GM12892 (cell line): ENCODE data around the gene RASL11B.

ENCODE experiments used
- DNase-seq: peaks from one replicate; pipeline ENCODE4 v3.0.0; 2011; ENCODE audit not compliant: insufficient read length
- FAIRE-seq: peaks from 2 replicates; lab custom pipeline; 2011; peaks lifted over from hg19 to GRCh38; lab: Jason Lieb, UNC
- POLR2A ChIP-seq: IDR thresholded peaks from 2 replicates; pipeline ENCODE4 v1.6.1; 2011; ENCODE audit warnings: low read depth, low read length, control low read depth
- POLR2AphosphoS5 ChIP-seq: IDR thresholded peaks from 2 replicates; pipeline ENCODE4 v1.6.1; 2011; ENCODE audit warnings: low read depth, low read length, control low read depth
- TAF1 ChIP-seq: IDR thresholded peaks from 2 replicates; pipeline ENCODE4 v1.6.1; 2011; ENCODE audit warnings: low read depth, mild to moderate bottlenecking, control low read depth, low read length, borderline replicate concordance

RASL11B gene

DNA sequence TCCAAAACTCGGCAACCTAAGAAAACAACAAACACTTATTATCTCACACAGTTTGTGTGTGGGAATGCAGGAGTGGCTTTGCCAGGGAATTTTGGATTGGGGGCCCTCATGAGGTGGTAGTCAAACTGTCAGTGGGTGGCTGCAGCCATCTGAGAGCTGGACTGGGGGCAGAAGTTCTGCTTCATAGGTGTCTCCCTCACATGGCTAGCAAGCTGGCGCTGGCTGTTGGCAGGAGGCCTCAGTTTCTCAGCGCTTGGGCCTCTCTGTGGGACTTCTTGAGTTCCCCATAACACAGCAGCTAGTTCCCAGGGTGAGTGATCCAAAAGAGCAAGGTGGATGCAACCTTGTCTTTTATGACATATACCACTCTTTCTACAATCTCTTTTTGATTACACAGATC, 26.0 kb upstream of the RASL11B start:
- TF ChIP-seq TAF1 (no peak), POLR2A (no peak), POLR2AphosphoS5 (no peak)
- DNase-seq (no peak), FAIRE-seq (no peak)

DNA sequence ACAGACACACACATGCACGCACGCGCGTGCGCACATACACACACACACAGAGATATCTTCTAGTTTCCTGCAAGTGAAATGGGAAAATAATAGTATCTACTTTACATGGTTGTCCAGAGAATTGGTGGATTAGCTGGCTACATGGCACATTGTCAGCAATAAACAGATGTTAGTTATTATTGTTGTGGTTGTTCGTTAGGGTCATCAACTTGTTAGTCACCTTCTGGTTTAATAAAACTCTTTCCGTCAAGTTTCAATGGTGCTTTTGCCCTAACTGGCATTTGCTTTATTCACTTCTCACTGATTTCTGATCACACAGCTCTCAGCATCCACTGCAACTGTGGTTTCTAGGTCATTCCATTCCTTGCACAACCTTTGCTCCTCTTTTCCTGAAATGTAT, 25.4 kb upstream of the RASL11B start:
- FAIRE-seq (no peak), DNase-seq (no peak)
- TF ChIP-seq POLR2A: no peak

DNA sequence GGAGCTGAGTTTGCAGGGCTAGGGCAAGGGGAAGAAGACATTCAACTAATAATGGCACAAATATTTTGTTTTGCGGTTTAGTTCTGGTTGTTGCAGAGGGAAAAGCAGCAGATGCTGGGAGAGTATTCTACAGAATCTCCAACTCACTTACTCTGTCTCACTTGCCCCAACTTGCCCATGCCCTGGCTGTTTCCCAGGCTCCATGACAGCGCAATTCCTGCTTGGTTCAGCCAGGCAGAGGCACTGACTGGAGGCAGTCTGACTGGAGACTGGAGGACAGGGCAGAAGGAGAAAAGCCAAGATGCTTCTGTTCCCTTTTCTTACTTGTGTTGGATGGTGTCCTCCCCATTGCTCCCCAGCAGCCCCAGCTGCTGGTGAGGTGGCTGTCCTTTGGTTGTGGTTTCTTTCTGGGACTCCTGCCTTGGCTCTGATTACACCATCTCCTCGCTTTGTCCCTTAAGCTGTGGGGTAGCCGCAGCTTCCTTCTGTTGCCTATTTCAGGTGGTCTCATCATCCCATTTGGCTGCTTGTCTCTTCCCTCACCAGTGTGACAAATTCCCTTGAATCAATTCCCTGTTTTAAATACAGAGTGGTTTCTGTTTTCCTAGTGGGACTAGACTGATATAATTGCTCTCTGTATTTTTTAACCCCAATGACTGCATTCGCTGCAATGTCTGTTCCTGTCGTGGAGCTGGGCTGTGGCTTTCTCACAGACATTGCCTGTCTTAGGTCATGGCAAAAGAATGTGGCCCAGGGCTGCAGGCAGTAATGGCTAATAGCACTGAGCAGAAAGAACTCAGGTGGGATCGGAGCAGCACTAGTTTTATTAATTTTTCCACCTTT, 24.2 kb upstream of the RASL11B start:
- no peak for TF ChIP-seq POLR2A
- no peak for TF ChIP-seq POLR2AphosphoS5
- no peak for TF ChIP-seq TAF1
- FAIRE-seq: no peak
- DNase-seq: no peak

DNA sequence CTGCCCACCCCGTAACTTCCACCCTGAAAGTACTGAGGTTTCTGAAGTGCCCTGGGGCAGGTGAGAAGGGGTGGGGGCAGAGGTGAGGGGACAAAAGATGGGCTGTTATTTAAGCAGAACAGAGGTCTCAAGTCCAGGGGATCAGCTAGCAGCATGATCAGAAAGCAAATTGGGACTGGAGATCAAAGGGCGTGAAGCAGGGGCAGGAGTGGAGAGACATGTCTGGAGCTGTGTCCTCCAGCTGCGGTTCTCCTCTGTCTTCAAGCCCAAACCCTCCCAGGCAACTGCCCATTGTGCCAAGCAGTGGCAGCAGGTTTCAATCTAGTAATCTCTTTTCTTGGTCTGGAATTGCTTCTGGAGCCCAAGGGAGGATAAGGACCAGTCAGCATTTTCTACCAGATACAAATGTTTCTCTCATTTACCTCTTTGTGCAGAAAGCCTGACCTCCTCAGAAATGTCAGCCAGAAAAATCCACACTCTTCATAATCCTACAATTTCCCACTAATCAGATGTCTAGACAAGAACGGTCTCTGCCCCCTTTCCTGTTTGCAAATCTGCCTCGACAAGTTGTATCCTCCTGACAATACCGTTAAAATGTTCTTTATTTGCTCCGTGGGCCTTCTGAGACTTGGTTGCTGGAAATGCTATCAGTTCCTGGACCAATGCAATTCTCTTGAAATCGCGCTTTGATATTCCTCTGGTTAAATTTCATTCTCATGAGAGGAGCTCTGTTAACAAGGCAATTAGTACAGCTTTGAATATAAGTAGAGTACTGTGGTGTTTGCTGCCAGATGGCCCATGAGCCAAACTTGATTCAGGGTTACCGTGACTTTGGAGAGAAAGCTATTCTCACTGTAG, 23.2 kb upstream of the RASL11B start:
- no peak for TF ChIP-seq TAF1
- TF ChIP-seq POLR2AphosphoS5: no peak
- TF ChIP-seq POLR2A: no peak
- FAIRE-seq (no peak), DNase-seq (no peak)

DNA sequence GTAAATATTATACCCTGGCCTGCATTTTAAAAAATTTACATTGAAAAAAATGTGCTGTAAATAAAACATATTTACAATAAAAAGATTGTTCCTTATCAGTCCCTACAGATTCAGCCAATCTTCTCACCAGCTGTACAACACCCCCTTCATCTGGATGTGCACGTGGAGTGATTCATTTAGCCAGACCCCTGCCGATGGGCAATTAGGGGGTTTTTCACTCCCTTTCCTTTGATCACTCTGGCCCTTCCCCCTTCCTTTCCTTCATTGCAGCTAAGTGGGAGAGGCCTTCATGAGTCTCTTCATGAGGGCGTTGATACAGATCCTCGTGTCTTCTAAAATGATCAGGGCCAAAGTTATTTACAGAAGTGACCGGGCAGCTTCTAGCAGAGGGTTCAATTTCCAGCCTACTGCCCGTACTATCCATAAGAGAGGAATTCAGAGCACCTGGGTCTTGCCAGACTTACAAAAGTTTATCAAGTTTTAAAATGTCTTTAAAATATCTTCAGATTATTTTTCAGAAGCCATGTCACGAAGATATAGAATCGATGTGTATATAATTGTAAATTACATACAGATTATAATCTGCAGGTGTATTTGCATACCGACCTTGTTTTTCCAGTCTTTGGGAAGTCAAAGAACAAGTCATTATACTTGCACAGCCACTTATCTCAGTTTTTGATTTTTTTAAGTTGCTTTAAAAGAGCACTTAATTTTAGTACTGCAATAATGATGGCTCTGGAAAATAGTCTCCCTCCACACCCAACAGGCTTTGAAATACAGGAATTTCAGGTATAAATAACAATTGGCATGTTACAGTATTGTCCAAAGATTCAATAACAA, 21.4 kb upstream of the RASL11B start:
- TF ChIP-seq POLR2A (no peak), TAF1 (no peak), POLR2AphosphoS5 (no peak)
- DNase-seq: no peak
- no peak for FAIRE-seq

DNA sequence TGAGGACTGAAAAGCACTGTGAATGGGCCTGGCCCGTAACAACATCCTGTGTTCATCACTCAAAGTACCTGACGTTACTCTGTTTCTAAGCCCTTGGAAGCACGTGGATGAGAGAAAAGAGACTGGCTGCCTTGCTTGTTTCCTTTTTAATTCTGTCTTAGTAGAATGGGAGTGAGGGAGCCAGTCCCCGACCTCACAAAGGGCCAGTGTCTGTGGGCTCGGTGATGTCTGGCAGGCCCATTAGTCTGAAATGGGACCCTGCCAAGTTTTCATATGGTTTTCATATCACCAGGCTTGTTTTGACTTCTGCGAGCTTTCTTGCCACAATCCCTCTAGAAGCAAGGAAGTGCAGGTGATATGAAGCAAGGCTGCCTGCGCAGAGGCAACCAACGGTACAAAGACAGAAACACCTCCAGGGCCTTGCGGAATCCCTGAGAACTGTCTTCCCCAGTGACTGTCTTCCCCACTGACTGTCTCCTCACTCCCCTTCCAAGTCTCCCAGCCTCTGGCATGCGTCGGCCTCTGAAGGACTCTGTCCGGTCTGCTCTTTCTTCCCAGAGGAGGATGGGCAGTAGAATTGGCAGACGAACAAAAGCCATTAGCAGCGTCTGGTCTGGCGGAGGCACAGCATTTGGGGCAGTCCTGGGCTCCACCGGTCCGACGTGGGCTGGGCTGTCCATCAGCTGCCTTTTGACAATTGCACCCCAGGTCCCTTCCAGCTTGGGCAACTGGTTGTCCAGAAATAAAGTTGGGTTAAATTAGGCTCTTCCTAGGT, 20.2 kb upstream of the RASL11B start:
- FAIRE-seq: no peak

DNA sequence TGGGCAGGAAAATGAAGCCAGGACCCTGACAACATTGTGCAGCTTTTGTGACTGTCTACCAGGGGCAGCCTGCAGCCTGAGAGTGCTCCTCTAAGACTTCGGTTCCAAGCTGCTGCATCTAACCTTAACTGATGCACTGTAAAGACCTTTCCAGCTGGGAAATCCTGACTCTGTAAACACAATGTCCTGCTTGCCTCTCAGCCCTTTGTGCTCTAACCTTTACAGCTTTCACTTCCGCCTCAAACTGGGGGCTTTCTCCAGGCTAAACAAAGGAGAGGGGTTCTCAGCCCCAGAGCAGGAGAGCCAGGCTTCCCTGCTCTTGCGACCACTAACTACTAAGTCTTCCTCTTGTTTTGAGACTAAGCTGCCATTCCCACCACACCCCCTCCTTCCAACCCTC, 19.3 kb upstream of the RASL11B start:
- no peak for FAIRE-seq
- no peak for DNase-seq
- TF ChIP-seq POLR2AphosphoS5: no peak
- no peak for TF ChIP-seq POLR2A
- no peak for TF ChIP-seq TAF1

More for the DNA sequence above, 20.2 kb upstream of the RASL11B start:
- TF ChIP-seq POLR2AphosphoS5 (no peak), POLR2A (no peak), TAF1 (no peak)
- DNase-seq: no peak

DNA sequence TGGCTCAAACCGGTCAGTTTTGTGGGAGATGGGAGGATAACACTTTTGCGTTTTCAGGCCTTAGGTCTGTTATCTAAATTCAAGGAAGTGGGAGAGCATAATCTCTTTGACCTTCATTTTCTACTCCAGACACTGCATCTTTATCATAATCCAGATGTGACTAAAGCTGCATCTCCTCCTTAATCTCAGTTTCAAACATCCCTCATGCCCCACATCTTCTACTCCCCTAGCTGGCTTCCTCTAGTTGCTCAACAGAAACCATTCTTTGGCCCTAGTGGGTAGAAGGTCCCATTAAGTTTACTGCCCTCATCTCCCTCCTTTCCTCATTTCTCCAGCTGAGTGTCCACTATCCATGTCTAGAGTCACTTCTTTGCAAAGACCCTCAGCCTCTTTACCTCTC, 18.8 kb upstream of the RASL11B start:
- no peak for TF ChIP-seq POLR2AphosphoS5
- TF ChIP-seq TAF1: no peak
- TF ChIP-seq POLR2A: no peak
- no peak for FAIRE-seq
- no peak for DNase-seq

DNA sequence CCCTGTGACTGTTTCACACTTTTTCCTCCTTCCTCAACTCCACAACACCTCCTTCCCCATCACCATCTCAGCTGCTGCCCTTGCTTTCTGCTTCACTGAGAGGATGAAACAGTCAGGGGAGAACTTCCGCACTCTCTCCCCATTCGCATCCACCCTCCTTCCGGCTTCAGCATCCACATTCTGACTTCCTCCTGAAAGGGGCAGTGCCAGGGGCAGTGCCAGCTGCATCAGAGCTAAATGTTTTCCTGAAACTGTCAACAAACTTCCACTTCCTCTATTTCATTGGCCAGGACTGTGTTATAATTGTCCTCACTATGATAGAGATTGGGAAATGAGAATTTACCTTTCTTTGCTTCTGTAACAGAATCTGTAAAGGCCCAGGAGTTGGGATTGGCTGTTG, 18.2 kb upstream of the RASL11B start:
- TF ChIP-seq TAF1 (no peak), POLR2AphosphoS5 (no peak), POLR2A (no peak)
- no peak for FAIRE-seq
- DNase-seq: no peak

DNA sequence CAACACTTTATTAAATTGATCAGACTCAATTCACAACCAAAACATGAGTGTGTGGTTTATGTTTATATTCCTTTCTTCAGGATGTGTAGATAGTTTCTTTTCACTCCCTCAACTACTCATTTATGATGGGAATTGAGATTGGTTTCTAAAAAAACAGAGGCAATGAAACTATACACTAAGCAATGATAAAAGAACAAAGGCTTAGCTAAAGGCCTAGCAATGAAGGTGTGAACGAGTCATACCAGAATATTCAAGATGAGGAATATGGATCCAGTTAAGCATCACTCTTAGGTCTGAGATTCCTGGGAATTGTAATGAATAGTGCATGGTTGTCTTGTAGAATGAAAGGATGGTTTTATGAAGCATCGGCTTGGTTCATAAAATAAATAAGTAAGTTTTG, 17.5 kb upstream of the RASL11B start:
- FAIRE-seq: no peak
- no peak for DNase-seq

DNA sequence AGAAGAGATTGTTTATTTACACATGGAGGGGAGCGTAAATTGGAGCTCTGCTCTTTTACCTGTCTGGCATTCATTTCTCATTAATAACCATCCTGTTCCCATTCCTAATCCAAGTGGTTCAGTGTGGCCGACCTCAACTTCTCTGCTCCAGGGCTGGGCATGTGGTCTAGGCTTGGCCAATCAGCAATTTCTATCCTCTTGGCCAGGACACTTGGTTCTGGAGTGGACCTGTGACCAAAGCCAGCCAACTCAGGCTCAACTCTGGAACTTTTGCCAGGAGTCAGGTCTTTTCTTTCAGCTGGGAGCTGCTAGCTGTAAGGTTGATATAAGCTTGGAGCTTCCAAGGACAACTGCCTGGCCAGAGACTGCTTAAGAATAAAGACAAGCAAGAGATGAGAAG, 15.6 kb upstream of the RASL11B start:
- FAIRE-seq: no peak
- TF ChIP-seq POLR2AphosphoS5: no peak
- TF ChIP-seq TAF1: no peak
- no peak for TF ChIP-seq POLR2A
- DNase-seq: no peak

More for the DNA sequence above, 17.5 kb upstream of the RASL11B start:
- TF ChIP-seq POLR2AphosphoS5: no peak
- TF ChIP-seq POLR2A: no peak
- no peak for TF ChIP-seq TAF1
